Stimulated activated CD4-positive, alpha-beta T cell treated with anti-CD3 and anti-CD28 coated beads, Interleukin-2, amount 100 ng/mL, for 48 hours (primary cell): ENCODE results near the gene ARHGAP25.
A peak's percentile ranks its signal among the peaks of the same experiment; 100 is the strongest.
"Not testable (repeated sequence)": the region's sequence is repeated elsewhere in the genome, so short reads cannot be mapped to it uniquely, and the experiment has no call there.

Experiments used
- DNase-seq, 2 donors: peaks; one replicate each; pipeline ENCODE4 v3.0.0-alpha.2; 2020

The ARHGAP25 gene

DNA sequence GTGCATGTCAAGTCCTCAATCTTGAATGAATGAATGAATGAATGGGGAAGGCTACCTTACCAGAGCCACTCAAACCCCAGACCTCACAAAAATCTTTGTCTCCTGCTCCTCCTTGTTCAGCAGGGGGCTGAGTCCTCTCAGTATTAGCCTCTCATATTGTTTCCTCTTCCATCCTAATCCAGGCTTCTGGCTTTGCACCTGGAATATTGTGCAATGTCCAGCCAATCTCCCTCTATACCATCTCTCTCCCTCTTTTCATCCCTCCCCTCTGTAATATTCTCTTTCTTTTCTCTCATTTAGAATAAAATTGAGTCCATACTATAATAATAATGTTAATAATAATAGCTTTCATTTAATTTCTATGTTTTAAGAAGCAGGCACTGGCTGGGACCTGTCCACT, 34.3 kb downstream of the ARHGAP25 start:
- DNase-seq, result no peak

DNA sequence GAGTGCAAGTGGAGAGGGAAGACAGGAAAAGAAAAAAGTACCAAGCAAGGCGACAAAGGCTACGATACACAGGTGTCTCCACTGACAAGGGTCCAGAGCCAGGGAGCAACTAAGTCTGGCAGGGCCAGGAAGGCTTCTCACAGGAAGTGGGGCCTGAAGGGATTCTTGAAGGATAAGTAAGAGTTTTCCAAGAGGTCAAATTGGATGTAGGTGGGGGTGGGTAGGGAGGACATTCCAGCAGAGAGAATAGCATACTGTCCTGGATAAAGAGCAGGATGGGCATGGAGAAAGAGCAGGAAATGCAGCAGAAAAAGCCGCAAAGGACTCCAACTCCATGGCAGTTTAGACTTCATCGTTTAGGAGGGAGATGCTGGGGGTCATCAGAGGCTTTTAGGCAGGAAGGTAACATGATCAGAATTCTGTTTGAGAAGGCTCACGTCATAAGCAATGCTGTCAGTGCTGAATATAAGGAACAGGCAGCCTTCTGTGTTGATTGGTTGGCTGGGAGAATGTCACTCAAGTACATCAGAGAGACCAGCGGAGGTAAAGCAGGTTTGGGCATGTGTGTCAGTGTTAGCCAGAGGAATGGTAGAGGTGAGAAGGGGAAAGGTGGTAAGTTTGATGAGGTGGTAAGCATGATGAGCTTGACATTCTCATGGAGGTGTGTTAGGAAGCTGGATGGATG, 35.1 kb downstream of the ARHGAP25 start:
- DNase-seq, result no peak

DNA sequence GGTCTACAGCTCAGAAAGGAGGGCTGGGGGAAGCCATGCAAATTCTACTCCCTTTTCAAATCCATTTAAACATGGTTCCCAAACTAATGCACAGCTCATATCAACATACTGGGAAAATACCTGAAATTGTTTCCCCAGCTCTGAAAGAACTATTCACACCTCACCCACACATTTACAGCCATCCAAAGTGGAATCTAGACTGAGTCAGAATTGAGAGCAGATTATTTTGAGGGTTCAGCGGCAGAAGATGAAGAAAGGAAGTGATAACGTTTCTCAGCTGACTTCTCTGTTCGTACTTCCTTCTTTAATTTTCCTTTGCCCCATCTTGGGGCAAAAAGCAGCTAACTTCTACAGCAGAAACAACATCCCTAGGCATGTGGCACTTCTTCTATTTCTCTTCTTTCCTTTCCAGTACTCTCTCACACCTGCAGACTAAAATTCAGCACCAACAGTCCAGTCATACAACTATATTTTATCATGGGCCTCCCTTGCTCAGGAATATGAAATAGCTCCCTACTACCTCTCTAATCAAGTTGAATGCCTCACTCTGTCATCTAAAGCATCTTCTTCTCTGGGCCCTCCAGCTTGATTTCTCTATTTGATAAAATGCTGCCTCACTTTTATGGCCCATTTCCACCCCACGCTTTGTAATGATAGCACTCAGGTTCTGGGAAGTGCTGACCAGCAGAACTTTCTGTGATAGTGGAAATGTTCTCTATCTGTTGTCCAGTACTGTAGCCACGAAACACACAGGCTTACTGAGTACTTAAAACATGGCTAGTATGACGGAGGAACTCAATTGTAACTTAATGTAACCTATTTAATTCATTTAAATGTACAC, 35.9 kb downstream of the ARHGAP25 start:
- DNase-seq, result no peak

DNA sequence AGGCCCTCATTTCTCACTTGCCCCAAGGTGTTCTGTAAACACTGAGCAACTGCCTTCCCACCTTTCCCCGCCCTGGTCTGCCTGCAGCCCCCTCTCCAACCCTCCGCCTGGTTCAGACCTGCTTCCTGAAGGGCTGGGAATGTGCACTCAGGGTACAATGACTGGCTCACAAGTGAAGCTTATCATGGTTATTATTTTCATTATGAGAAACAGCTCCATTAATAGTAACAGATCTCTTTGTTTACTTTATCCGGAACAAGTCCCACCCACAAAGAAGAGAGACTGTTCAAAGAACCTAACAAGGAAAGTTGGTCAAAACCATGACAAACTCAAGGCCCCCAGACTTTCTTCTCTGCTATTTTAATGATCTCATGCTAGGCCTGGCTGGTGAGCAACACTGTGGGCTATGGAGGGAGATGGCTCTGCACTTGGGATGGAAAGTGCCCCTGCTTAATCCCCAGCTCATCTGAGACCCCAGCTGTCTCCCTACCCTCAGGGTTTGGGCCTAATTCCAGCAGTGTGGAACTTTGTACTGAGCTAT, 36.7 kb downstream of the ARHGAP25 start:
- no peak for DNase-seq

GRCh38 chr2:68772109-68772508, 37.5 kb downstream of the ARHGAP25 start:
- no peak for DNase-seq

GRCh38 chr2:68774569-68775271, 40.1 kb downstream of the ARHGAP25 start:
- DNase-seq, result peak; percentile 34 to 53

DNA sequence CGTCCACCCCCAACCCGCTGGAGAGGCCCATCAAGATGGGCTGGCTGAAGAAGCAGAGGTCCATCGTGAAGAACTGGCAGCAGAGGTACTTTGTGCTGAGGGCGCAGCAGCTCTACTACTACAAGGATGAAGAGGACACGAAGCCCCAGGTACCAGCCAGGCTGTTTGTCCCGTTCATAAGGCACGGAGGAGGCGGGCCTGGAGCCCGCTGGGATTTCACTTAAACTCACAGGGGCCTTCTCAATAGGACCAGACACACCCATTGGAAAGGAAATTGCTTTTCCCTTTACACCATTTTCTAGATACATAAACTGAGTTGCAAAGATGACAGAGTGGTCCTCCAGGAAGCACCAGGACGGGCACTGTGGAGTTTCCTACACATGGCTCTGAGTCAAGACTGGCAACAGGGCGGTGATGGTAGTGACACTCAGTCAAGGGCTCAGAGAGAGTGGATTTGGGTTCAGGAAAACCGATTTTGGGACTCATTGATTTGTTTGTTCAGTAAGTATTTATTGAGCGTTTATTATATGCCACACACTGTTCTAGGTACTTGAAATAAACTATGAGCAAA, 40.7 kb downstream of the ARHGAP25 start:
- DNase-seq, result no peak

GRCh38 chr2:68776124-68776523, 41.5 kb downstream of the ARHGAP25 start:
- DNase-seq, result no peak

GRCh38 chr2:68779595-68779994, 45.0 kb downstream of the ARHGAP25 start:
- DNase-seq, result no peak

DNA sequence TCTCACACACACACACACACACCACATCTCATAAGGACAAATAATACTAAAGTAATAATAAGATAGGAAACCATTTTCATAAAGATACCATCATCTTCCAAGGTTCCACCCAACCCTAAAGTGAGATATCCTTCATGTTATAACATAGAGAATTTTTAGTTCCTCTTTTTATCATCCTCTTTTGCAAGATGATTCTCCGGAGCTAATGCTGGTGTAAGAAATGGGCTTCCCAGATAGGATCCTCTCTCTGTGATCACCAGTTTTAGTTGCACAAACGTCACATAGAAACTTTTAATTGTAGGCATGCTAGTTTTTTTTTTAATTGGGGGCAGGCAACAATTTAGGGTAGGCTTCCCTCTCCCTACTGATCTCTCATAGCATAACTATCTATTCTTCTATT, 49.6 kb downstream of the ARHGAP25 start:
- DNase-seq, result no peak

GRCh38 chr2:68784915-68785314, 50.3 kb downstream of the ARHGAP25 start:
- no peak for DNase-seq

DNA sequence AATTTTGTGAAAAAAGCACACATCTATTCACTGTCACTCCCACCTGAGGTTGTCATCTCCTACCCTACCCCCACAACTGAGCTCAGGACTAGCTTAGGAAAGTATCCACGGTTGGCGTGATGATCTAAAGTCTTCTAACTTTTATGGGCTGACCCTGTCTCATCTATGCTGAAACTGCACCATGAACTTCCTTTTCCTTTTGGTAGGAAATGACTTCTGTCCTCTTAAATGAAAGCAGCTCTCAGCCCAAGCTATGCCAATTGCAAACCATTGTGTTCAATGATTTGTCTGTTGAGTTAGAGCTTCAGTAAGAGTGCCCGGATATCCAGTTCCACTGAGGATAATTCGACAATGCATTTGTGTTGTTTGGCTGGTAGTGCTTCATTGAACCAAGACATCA, 52.7 kb downstream of the ARHGAP25 start:
- DNase-seq, result no peak

DNA sequence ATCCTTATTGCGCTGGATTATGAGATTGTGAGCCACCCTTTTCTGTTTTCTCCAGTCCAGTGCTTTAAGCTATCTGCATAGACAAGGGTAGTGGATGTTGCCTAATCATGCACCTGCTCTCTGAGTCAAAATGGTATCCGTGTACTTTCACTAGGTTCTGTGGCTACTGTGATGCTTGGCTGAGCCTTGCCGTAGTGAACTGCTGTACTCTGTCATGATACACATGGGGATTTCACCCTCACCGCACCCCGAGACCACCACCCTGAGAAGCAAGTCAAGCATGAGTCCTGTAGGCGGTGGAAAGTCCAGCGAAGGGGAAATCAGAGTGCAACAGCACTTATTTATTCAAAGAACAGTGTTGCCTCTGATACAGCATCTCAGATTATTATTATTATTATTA, 55.0 kb downstream of the ARHGAP25 start:
- DNase-seq, result peak; percentile 24 to 34

- DNase-seq, result no peak
Measured at GRCh38 chr2:68790600-68790999, 56.0 kb downstream of the ARHGAP25 start.

- DNase-seq, result no peak
Measured at GRCh38 chr2:68791914-68792313, 57.3 kb downstream of the ARHGAP25 start.

DNA sequence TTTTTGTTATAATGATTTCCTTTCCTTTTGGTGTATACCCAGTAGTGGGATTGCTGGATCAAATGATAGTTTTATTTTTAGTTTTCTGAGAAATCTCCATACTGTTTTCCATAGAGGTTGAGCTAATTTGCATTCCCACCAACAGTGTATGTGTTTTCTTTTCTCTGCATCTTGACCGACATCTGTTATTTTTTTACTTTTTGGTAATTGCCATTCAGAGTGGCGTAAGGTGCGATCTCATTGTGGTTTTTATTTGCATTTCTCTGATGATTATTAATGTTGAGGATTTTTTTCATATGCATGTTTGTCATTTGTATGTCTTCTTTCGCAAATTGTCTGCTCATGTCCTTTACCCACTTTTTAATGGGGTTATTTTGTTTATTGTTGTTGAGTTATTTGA, 58.1 kb downstream of the ARHGAP25 start:
- no peak for DNase-seq

DNA sequence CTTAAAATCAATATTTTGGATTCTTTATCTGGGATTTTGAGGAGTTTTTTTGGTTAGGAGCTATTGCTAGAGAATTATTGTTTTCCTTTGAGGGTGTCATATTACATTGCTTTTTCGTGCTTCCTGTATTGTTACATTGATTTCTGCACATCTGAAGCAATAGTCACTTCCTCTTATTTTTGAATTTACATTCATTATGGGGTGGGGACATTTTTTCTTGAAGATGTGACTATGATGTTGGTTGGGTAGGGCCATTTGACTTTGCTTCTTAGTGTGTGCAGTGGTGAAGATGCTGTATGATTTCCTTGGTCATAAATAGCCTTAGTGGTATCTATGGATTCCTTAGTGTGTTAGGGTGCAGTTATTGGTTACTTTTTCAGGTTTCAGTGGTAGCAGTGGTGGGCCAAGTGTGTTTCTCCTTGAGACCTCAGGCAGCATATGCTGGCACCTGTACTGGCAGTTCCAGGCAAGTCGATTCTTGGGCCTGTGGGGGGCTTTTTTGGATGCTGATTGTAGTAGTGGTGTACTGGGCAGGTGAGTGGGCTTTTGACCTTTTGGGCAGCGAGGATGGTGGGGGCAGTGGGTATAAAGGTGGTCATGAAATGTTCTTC, 61.8 kb downstream of the ARHGAP25 start:
- DNase-seq, result no peak

GRCh38 chr2:68798569-68798968, 64.0 kb downstream of the ARHGAP25 start:
- DNase-seq, result no peak

- no peak for DNase-seq
Measured at GRCh38 chr2:68799140-68800026, 64.8 kb downstream of the ARHGAP25 start.

- DNase-seq, result no peak
Measured at GRCh38 chr2:68800027-68800401, 65.4 kb downstream of the ARHGAP25 start.

- DNase-seq, result no peak
Measured at GRCh38 chr2:68800517-68800916, 65.9 kb downstream of the ARHGAP25 start.

DNA sequence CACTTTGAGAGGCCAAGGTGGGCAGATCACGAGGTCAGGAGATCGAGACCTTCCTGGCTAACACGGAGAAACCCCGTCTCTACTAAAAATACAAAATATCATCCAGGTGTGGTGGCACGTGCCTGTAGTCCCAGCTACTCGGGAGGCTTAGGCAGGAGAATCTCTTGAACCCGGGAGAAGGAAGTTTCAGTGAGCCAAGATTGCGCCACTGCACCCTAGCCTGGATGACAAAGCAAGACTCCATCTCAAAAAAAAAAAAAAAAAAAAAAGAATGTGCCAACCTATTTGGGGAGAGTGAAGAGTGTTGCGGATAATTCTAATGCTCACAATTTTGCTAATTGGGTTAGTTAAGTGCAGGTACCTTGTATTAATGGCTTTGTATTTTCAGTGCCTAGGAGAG, 67.5 kb downstream of the ARHGAP25 start:
- DNase-seq, result not testable (repeated sequence)
